ENCODE measurements around the gene OR52J3.

DNA sequence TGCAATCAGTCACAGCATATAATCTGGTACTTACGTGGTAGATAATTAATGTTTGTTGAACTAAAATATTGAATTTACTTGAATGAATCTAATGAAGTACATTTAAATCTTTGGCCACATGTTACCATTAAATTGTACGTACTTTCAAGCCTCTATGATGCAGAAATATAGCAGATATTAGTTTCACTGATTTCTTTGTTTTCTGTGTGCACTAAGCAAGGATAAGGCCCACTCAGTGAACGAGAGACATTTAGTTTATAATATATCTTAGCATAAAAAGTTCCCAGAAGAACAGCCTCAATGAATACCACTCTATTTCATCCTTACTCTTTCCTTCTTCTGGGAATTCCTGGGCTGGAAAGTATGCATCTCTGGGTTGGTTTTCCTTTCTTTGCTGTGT, 22.9 kb downstream of the OR52J3 start, which contains the start of gene OR52E1:
- TF ChIP-seq EZH2 (IDR thresholded peaks at IDR 0.05) (no peak), POLR2AphosphoS5 (IDR thresholded peaks at IDR 0.05; ENCODE audit: borderline replicate concordance, low read depth, low read length) (no peak), FOXP2 (optimal IDR thresholded peaks at IDR 0.05; ENCODE audit: control extremely low read depth, extremely low read length, insufficient read depth) (no peak)

Measured in SK-N-MC (cell line).